ENCODE results near the gene XYLT1.

DNA sequence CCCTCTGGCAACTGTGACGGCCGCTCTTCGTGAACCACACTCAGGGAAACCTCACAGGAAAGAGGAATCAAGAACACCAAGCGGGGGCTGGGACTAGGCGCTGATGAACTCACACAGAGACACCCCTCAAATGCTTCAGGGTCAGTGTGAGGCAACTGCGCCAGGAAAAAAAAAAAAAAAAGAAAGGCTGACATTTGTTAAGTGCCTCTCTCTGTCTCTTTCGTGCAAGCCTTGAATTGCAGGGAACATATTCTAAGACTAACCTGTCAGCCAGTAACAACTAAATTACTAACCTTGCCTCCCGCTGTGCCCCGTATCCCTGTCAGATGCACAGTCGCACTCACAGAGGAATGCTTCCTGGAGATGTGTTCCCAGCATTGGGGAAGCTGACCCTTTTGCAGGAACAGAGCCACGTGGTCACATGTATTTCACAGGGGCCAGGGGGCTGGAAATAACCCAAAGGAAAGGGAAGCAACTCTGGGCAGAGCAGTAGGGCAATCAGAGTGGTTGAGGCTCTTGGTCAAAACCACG lies 247.8 kb downstream of the XYLT1 start:
- TF ChIP-seq, protein P1, sequence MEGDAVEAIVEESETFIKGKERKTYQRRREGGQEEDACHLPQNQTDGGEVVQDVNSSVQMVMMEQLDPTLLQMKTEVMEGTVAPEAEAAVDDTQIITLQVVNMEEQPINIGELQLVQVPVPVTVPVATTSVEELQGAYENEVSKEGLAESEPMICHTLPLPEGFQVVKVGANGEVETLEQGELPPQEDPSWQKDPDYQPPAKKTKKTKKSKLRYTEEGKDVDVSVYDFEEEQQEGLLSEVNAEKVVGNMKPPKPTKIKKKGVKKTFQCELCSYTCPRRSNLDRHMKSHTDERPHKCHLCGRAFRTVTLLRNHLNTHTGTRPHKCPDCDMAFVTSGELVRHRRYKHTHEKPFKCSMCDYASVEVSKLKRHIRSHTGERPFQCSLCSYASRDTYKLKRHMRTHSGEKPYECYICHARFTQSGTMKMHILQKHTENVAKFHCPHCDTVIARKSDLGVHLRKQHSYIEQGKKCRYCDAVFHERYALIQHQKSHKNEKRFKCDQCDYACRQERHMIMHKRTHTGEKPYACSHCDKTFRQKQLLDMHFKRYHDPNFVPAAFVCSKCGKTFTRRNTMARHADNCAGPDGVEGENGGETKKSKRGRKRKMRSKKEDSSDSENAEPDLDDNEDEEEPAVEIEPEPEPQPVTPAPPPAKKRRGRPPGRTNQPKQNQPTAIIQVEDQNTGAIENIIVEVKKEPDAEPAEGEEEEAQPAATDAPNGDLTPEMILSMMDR (conservative IDR thresholded peaks at IDR 0.05; ENCODE audit: low read depth, low read length): no peak
- TF ChIP-seq POLR2A (IDR thresholded peaks at IDR 0.05; ENCODE audit: low read depth, low read length): no peak
- no peak for TF ChIP-seq SMC3 (IDR thresholded peaks at IDR 0.05; ENCODE audit: low read depth, low read length)
- TF ChIP-seq RAD21 (IDR thresholded peaks at IDR 0.05; ENCODE audit: low read length): no peak
- TF ChIP-seq BHLHE40 (IDR thresholded peaks at IDR 0.05; ENCODE audit: low read depth, low read length): no peak
- TF ChIP-seq, protein P2, sequence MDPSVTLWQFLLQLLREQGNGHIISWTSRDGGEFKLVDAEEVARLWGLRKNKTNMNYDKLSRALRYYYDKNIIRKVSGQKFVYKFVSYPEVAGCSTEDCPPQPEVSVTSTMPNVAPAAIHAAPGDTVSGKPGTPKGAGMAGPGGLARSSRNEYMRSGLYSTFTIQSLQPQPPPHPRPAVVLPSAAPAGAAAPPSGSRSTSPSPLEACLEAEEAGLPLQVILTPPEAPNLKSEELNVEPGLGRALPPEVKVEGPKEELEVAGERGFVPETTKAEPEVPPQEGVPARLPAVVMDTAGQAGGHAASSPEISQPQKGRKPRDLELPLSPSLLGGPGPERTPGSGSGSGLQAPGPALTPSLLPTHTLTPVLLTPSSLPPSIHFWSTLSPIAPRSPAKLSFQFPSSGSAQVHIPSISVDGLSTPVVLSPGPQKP (IDR thresholded peaks at IDR 0.05; ENCODE audit: borderline replicate concordance, low read depth, low read length): no peak
- no peak for TF ChIP-seq FOS (IDR thresholded peaks at IDR 0.05; ENCODE audit: low read depth, low read length)
- no peak for TF ChIP-seq CHD1 (IDR thresholded peaks at IDR 0.05; ENCODE audit: low read depth, low read length)
- no peak for TF ChIP-seq MAZ (IDR thresholded peaks at IDR 0.05; ENCODE audit: borderline replicate concordance, low read depth, low read length)
- TF ChIP-seq MXI1 (IDR thresholded peaks at IDR 0.05; ENCODE audit: borderline replicate concordance, low read depth, low read length): no peak
- TF ChIP-seq, protein P3, sequence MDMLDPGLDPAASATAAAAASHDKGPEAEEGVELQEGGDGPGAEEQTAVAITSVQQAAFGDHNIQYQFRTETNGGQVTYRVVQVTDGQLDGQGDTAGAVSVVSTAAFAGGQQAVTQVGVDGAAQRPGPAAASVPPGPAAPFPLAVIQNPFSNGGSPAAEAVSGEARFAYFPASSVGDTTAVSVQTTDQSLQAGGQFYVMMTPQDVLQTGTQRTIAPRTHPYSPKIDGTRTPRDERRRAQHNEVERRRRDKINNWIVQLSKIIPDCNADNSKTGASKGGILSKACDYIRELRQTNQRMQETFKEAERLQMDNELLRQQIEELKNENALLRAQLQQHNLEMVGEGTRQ (IDR thresholded peaks at IDR 0.05; ENCODE audit: low read depth, low read length): no peak
- TF ChIP-seq MAFK (IDR thresholded peaks at IDR 0.05; ENCODE audit: low read depth, low read length): no peak
- TF ChIP-seq RCOR1 (IDR thresholded peaks at IDR 0.05; ENCODE audit: insufficient replicate concordance, low read length): no peak
